Natural killer cell (primary cell): ENCODE measurements around the gene ASPDH. TPM values are rescaled to one million over a fixed set of nuclear protein-coding genes. Genes with fewer than 3 reads are reported as not detected.

ENCODE experiments used
- ATAC-seq, 3 donors: fragments of 150-1000 bp in 2 of 3; fragments of 200-7000 bp in 1 of 3; cut with Tn5 transposase; 1 replicate in 1 of 3; 2 replicates in 2 of 3; pipeline ENCODE4 v1.10.0; 2021; ENCODE audit warnings: mild to moderate bottlenecking in 2 of 3, moderate library complexity in 2 of 3
- DNase-seq, 2 donors: peaks; one replicate each; pipeline versions ENCODE4 v3.0.0 to v3.0.0-alpha.2; 2013 to 2021; ENCODE audit warnings: mixed read lengths in 1 of 2
- H3K27ac ChIP-seq: one replicate; pipeline ENCODE4 v1.5.1; 2013; ENCODE audit warnings: mild to moderate bottlenecking, low read length
- H3K27me3 ChIP-seq: one replicate; pipeline ENCODE4 v1.6.1; 2013; ENCODE audit warnings: low read length; ENCODE audit not compliant: control insufficient read depth, insufficient read depth
- H3K36me3 ChIP-seq: one replicate; pipeline ENCODE4 v1.6.1; 2013; ENCODE audit warnings: low read length; ENCODE audit not compliant: control insufficient read depth, insufficient read depth
- H3K4me1 ChIP-seq: one replicate; pipeline ENCODE4 v1.6.1; 2013; ENCODE audit warnings: low read length; ENCODE audit not compliant: control insufficient read depth, insufficient read depth
- H3K4me3 ChIP-seq: one replicate; pipeline ENCODE4 v1.5.1; 2013; ENCODE audit warnings: low read length
- H3K9me3 ChIP-seq: one replicate; pipeline ENCODE4 v1.6.1; 2013; ENCODE audit warnings: low read length; ENCODE audit not compliant: control insufficient read depth, insufficient read depth
- H3K27ac Mint-ChIP-seq, 2 donors: one replicate each; pipeline ENCODE4 v1.8.0; 2022; ENCODE audit warnings: mild to moderate bottlenecking in 2 of 2, mixed read lengths in 2 of 2, moderate library complexity in 1 of 2
- H3K27me3 Mint-ChIP-seq, 2 donors: one replicate each; pipeline ENCODE4 v1.8.0; 2022; ENCODE audit warnings: low read depth in 2 of 2, mixed read lengths in 2 of 2
- H3K36me3 Mint-ChIP-seq: one replicate; pipeline ENCODE4 v1.8.0; 2022; ENCODE audit warnings: mixed read lengths
- H3K4me1 Mint-ChIP-seq, 2 donors: one replicate each; pipeline ENCODE4 v1.8.0; 2022; ENCODE audit warnings: mixed read lengths in 2 of 2
- H3K4me3 Mint-ChIP-seq: one replicate; pipeline ENCODE4 v1.8.0; 2022; ENCODE audit warnings: mild to moderate bottlenecking, moderate library complexity, mixed read lengths
- H3K9me3 Mint-ChIP-seq, 2 donors: one replicate each; pipeline ENCODE4 v1.8.0; 2022; ENCODE audit warnings: mixed read lengths in 2 of 2
- CTCF ChIP-seq: fragments of 200-600 bp; IDR thresholded peaks from one replicate; pipeline ENCODE4 v1.8.0; 2022; ENCODE audit warnings: antibody characterized with exemption
- WGBS: methylation state at CpG from one replicate; pipeline ENCODE4 v1.1.7; 2013; ENCODE audit warnings: missing lambda C conversion rate; ENCODE audit not compliant: insufficient coverage; 5-methylcytosine and 5-hydroxymethylcytosine counted together
- intact Hi-C: fragments of 100-400 bp; cut with micrococcal nuclease; formaldehyde crosslinking; loops from one replicate; pipeline ENCODE4 v1.14.2; 2022
- total RNA-seq, 4 donors: library from RNA; stranded (reverse); fragments of 120-200 nt in 1 of 4; gene quantifications; one replicate each; pipeline versions ENCODE4 v1.2.3 to v1.2.4, GENCODE V29; 2013 to 2022

The ASPDH gene
- total RNA-seq, 3 donors from 2014 or later (not counting 1 experiment from before 2014, with no cell fraction given) = not detected

- H3K36me3 Mint-ChIP-seq = no peaks in the 10 kb centered on the region
- 98% methylated on average over 17 of the region's 18 CpGs for WGBS
- Histone ChIP-seq H3K9me3 (no peaks in the 10 kb centered on the region), H3K27me3 (no peaks in the 10 kb centered on the region), H3K36me3 (no peaks in the 10 kb centered on the region), H3K27ac (no peak overlapping the region), H3K4me1 (peaks cover 12% of the 10 kb centered on the region), H3K4me3 (no peak overlapping the region)
- no peaks in the 10 kb centered on the region for H3K9me3 Mint-ChIP-seq
- no peak overlapping the region for H3K27ac Mint-ChIP-seq
- intact Hi-C loops = no loop called here
- ATAC-seq (no peak), DNase-seq (no peak)
- no peak for TF ChIP-seq CTCF
- H3K27me3 Mint-ChIP-seq = no peaks in the 10 kb centered on the region
- H3K4me3 Mint-ChIP-seq = no peak overlapping the region
- peaks cover 5 to 39% of the 10 kb centered on the region in 2 donors for H3K4me1 Mint-ChIP-seq
Observed at GRCh38 chr19:50490411-50490811, 23.3 kb downstream of the ASPDH start.

- Mint-ChIP-seq H3K27me3 (no peaks in the 10 kb centered on the region), H3K9me3 (no peaks in the 10 kb centered on the region), H3K36me3 (no peaks in the 10 kb centered on the region), H3K4me1 (peaks cover 5 to 42% of the 10 kb centered on the region in 2 donors), H3K4me3 (no peak overlapping the region), H3K27ac (no peak overlapping the region)
- H3K27ac ChIP-seq = no peak overlapping the region
- WGBS = 90% methylated on average over 24 of the region's 24 CpGs
- DNase-seq (no peak), ATAC-seq (no peak)
- intact Hi-C loops = no loop called here
- H3K4me3 ChIP-seq = no peak overlapping the region
- H3K27me3 ChIP-seq = no peaks in the 10 kb centered on the region
- no peak for TF ChIP-seq CTCF
- no peaks in the 10 kb centered on the region for H3K9me3 ChIP-seq
- peaks cover 12% of the 10 kb centered on the region for H3K4me1 ChIP-seq
- H3K36me3 ChIP-seq = no peaks in the 10 kb centered on the region
Observed at GRCh38 chr19:50489461-50490011, 24.2 kb downstream of the ASPDH start.

GRCh38 chr19:50488389-50489194, 25.1 kb downstream of the ASPDH start:
- Histone ChIP-seq H3K4me3 (no peak overlapping the region), H3K27ac (no peak overlapping the region), H3K4me1 (peaks cover 12% of the 10 kb centered on the region), H3K36me3 (no peaks in the 10 kb centered on the region), H3K9me3 (no peaks in the 10 kb centered on the region), H3K27me3 (no peaks in the 10 kb centered on the region)
- ATAC-seq = no peak
- Mint-ChIP-seq H3K4me3 (no peak overlapping the region), H3K27me3 (no peaks in the 10 kb centered on the region), H3K4me1 (peaks cover 5 to 42% of the 10 kb centered on the region in 2 donors), H3K9me3 (no peaks in the 10 kb centered on the region), H3K36me3 (no peaks in the 10 kb centered on the region), H3K27ac (no peak overlapping the region)
- intact Hi-C loops = no loop called here
- no peak for DNase-seq
- TF ChIP-seq CTCF = no peak
- 47% methylated on average over 13 of the region's 13 CpGs for WGBS
